A673 (cell line): ENCODE measurements around the gene CEBPZ. TPM values are rescaled to one million over a fixed set of nuclear protein-coding genes. Genes with fewer than 3 reads are reported as not detected.
"Not testable (repeated sequence)": the region's sequence is repeated elsewhere in the genome, so short reads cannot be mapped to it uniquely, and the experiment has no call there.

Experiments used
- BruUV-seq: library from RNA; stranded (reverse); fragments of 400-500 nt; replicated peaks from 2 replicates; lab custom pipeline; 2021; lab: Mats Ljungman, UMichigan
- CTCF ChIA-PET: fragments of 300-600 bp; sonication (Branson Sonifier 250); formaldehyde crosslinking; loops from one replicate; lab custom pipeline; 2022; ENCODE audit warnings: antibody characterized with exemption; lab: Charles Lee
- POLR2A ChIA-PET: fragments of 300-600 bp; sonication (Branson Sonifier 250); formaldehyde crosslinking; loops from one replicate; lab custom pipeline; 2022; ENCODE audit warnings: antibody characterized with exemption; ENCODE audit not compliant: low non-redundant PET; lab: Charles Lee
- DNase-seq: peaks from one replicate; pipeline ENCODE4 v3.0.0-alpha.2; 2015; ENCODE audit warnings: low spot score
- H3K27ac ChIP-seq: fragments of 200-600 bp; sonication (generic); 2 replicates; pipeline ENCODE4 v1.5.1; 2016; ENCODE audit warnings: mixed run types, low read depth, mild to moderate bottlenecking, mixed read lengths, antibody characterized with exemption, low read length; ENCODE audit not compliant: poor library complexity, severe bottlenecking
- H3K27me3 ChIP-seq: fragments of 200-600 bp; sonication (generic); replicated peaks from 2 replicates; pipeline ENCODE4 v1.6.1; 2017; ENCODE audit warnings: mixed run types, low read depth, mild to moderate bottlenecking, mixed read lengths, antibody characterized with exemption, low read length; ENCODE audit not compliant: insufficient read depth, poor library complexity
- H3K36me3 ChIP-seq: fragments of 200-600 bp; sonication (generic); 2 replicates; pipeline ENCODE4 v1.6.1; 2016; ENCODE audit warnings: mixed run types, mild to moderate bottlenecking, mixed read lengths, antibody characterized with exemption, low read length; ENCODE audit not compliant: insufficient read depth, poor library complexity, severe bottlenecking
- H3K4me1 ChIP-seq: fragments of 200-600 bp; sonication (generic); 2 replicates; pipeline ENCODE4 v1.6.1; 2017; ENCODE audit warnings: mixed run types, mild to moderate bottlenecking, mixed read lengths, antibody characterized with exemption, low read length; ENCODE audit not compliant: insufficient read depth, poor library complexity, severe bottlenecking
- H3K4me3 ChIP-seq: fragments of 200-600 bp; sonication (generic); 2 replicates; pipeline ENCODE4 v1.5.1; 2016; ENCODE audit warnings: low read depth, mixed run types, mild to moderate bottlenecking, mixed read lengths, low read length; ENCODE audit not compliant: poor library complexity, severe bottlenecking
- H3K9me3 ChIP-seq: fragments of 200-600 bp; sonication (generic); 2 replicates; pipeline ENCODE4 v1.6.1; 2016; ENCODE audit warnings: mixed run types, low read depth, mild to moderate bottlenecking, mixed read lengths, antibody characterized with exemption, low read length; ENCODE audit not compliant: poor library complexity, severe bottlenecking
- CTCF ChIP-seq: fragments of 300-800, 200-600 bp; sonication (generic); conservative IDR thresholded peaks from 2 replicates; pipeline ENCODE4 v1.5.1; 2017; ENCODE audit warnings: low read depth, mild to moderate bottlenecking, antibody characterized with exemption, low read length, moderate library complexity, mixed read lengths
- EZH2 ChIP-seq: fragments of 200-600 bp; sonication (generic); IDR thresholded peaks from 2 replicates; pipeline ENCODE4 v1.6.1; 2017; ENCODE audit warnings: borderline replicate concordance, low read depth, mild to moderate bottlenecking, mixed read lengths, antibody characterized with exemption, low read length; ENCODE audit not compliant: poor library complexity, severe bottlenecking
- intact Hi-C: fragments of 100-400 bp; cut with micrococcal nuclease; formaldehyde crosslinking; loops from one replicate; pipeline ENCODE4 v1.10.0; 2022; ENCODE audit not compliant: unreplicated experiment
- total RNA-seq: library from RNA; stranded (reverse); gene quantifications from 2 replicates; pipeline ENCODE4 v1.2.3, GENCODE V29; 2021

The CEBPZ gene
- total RNA-seq, 1 experiment from 2014 or later, result 98.9 TPM

GRCh38 chr2:37211939-37212338 is 19.5 kb downstream of the CEBPZ start:
- TF ChIP-seq EZH2, result no peak
- no peak for TF ChIP-seq CTCF
- no peak for DNase-seq
- Histone ChIP-seq H3K4me3 (no peak overlapping the region), H3K36me3 (peaks cover 100% of the 10 kb centered on the region), H3K4me1 (no peaks in the 10 kb centered on the region), H3K27ac (no peak overlapping the region), H3K9me3 (peaks cover 26% of the 10 kb centered on the region), H3K27me3 (no peaks in the 10 kb centered on the region)
- intact Hi-C loops, result no loop called here
- ChIA-PET POLR2A (no interaction called here), CTCF (no interaction called here)
- no TSS peak for BruUV-seq

GRCh38 chr2:37211212-37211611 is 20.2 kb downstream of the CEBPZ start:
- intact Hi-C loops, result no loop called here
- Histone ChIP-seq H3K9me3 (peaks cover 33% of the 10 kb centered on the region), H3K27ac (no peak overlapping the region), H3K27me3 (no peaks in the 10 kb centered on the region), H3K4me1 (no peaks in the 10 kb centered on the region), H3K4me3 (no peak overlapping the region), H3K36me3 (peaks cover 100% of the 10 kb centered on the region)
- no peak for TF ChIP-seq EZH2
- no peak for TF ChIP-seq CTCF
- no peak for DNase-seq
- no TSS peak for BruUV-seq
- ChIA-PET CTCF (no interaction called here), POLR2A (no interaction called here)

GRCh38 chr2:37206760-37207159 is 24.6 kb downstream of the CEBPZ start:
- H3K27me3 ChIP-seq, intact Hi-C loops, DNase-seq, CTCF ChIA-PET, BruUV-seq, H3K4me1 ChIP-seq, H3K4me3 ChIP-seq, H3K27ac ChIP-seq, POLR2A ChIA-PET: not testable (repeated sequence)
- Histone ChIP-seq H3K9me3 (peaks cover 57% of the 10 kb centered on the region), H3K36me3 (peaks cover 98% of the 10 kb centered on the region)

GRCh38 chr2:37205689-37206341 is 25.6 kb downstream of the CEBPZ start:
- BruUV-seq, result no TSS peak
- peaks cover 57% of the 10 kb centered on the region for H3K9me3 ChIP-seq
- intact Hi-C loops, result no loop called here
- H3K27ac ChIP-seq, result no peak overlapping the region
- no peak for DNase-seq
- H3K36me3 ChIP-seq, result peaks cover 98% of the 10 kb centered on the region
- ChIA-PET CTCF (no interaction called here), POLR2A (no interaction called here)
- no peak overlapping the region for H3K4me3 ChIP-seq
- H3K27me3 ChIP-seq, result no peaks in the 10 kb centered on the region
- TF ChIP-seq EZH2 (no peak), CTCF (no peak)
- no peaks in the 10 kb centered on the region for H3K4me1 ChIP-seq

- BruUV-seq, H3K27me3 ChIP-seq, H3K27ac ChIP-seq, H3K4me3 ChIP-seq, intact Hi-C loops, DNase-seq, H3K4me1 ChIP-seq, CTCF ChIA-PET, POLR2A ChIA-PET: not testable (repeated sequence)
- Histone ChIP-seq H3K36me3 (peaks cover 91% of the 10 kb centered on the region), H3K9me3 (peaks cover 57% of the 10 kb centered on the region)
These were observed 26.2 kb downstream of the CEBPZ start for GRCh38 chr2:37205071-37205661.
